Measurements from ENCODE around the gene TTC39B. TPM values are rescaled to one million over a fixed set of nuclear protein-coding genes. Genes with fewer than 3 reads are reported as not detected.

The TTC39B gene
- total RNA-seq, 1 experiment from 2014 or later: 7.4 TPM

DNA sequence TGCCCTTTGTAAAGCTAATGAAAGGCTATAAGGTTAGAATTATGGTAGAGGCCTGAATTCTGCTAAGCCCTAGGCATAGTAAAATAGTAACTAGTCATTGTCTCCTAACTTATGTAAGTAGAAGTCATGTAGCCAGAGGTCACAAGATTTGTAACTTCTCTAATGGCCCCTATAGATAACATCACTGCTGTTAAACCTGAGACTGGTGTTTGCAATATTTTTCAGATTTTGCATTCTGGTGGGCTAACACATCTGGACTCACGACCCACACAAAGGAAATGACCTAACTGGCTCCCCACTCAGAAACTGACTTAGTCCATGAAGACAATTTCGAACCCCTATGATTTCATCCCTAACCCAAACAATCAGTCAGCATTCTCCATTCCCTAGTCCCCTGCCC, 37.2 kb upstream of the TTC39B start:
- no peaks in the 10 kb centered on the region for H3K79me2 ChIP-seq (ENCODE audit: insufficient read depth, low read length)
- TF ChIP-seq RAD21 (IDR thresholded peaks at IDR 0.05; ENCODE audit: low read depth): no peak
- no peak for TF ChIP-seq TCF7L2 (IDR thresholded peaks at IDR 0.05; ENCODE audit: borderline replicate concordance, extremely low read depth, insufficient read depth, insufficient read length)
- no peak for TF ChIP-seq FOSL1 (IDR thresholded peaks at IDR 0.05; ENCODE audit: low read depth)
- no peak overlapping the region for H3K4me2 ChIP-seq (ENCODE audit: low read length)
- POLR2A ChIA-PET: no interaction called here
- DNase-seq (ENCODE audit: low read depth, low spot score) (no peak), ATAC-seq (no peak)
- no peak overlapping the region for H3K9ac ChIP-seq (ENCODE audit: low read length)
- H3K27me3 ChIP-seq (ENCODE audit: insufficient read depth, low read length): no peaks in the 10 kb centered on the region
- no peaks in the 10 kb centered on the region for H3K9me3 ChIP-seq (ENCODE audit: control insufficient read depth in 1 of 2, insufficient read depth in 1 of 2, low read depth in 1 of 2, low read length in 2 of 2)
- H4K20me1 ChIP-seq (ENCODE audit: insufficient read depth): no peaks in the 10 kb centered on the region
- H3K9me2 ChIP-seq (ENCODE audit: insufficient read depth): no peaks in the 10 kb centered on the region
- no peaks in the 10 kb centered on the region for H3K4me1 ChIP-seq (ENCODE audit: control insufficient read depth in 1 of 2, insufficient read depth in 2 of 2, low read length in 2 of 2)
- RAD21 ChIA-PET (ENCODE audit: low non-redundant PET in 1 of 2, low total read pairs in 2 of 2, uncharacterized antibody in 2 of 2, unreplicated experiment in 2 of 2): no interaction called here
- H3K36me3 ChIP-seq (ENCODE audit: control insufficient read depth in 1 of 2, insufficient read depth in 2 of 2, low read length in 2 of 2): no peaks in the 10 kb centered on the region
- H3K27ac ChIP-seq (ENCODE audit: low read depth, low read length): no peak overlapping the region
- CTCF ChIA-PET: no interaction called here
- H2AFZ ChIP-seq (ENCODE audit: low read depth, low read length, poor library complexity, severe bottlenecking): no peak overlapping the region
- intact Hi-C loops (cut with micrococcal nuclease): no loop called here
- H3K4me3 ChIP-seq (replicated peaks in 1 of 2; ENCODE audit: low read depth in 1 of 2, low read length in 2 of 2): no peak overlapping the region
- no TSS peak for BruUV-seq (replicated peaks)

GRCh38 chr9:15333376-15333881, 26.4 kb upstream of the TTC39B start:
- CTCF ChIA-PET: no interaction called here

More at GRCh38 chr9:15333376-15333881, 26.4 kb upstream of the TTC39B start:
- no peaks in the 10 kb centered on the region for H3K36me3 ChIP-seq (ENCODE audit: control insufficient read depth in 1 of 2, insufficient read depth in 2 of 2, low read length in 2 of 2)
- H3K9ac ChIP-seq (ENCODE audit: low read length): no peak overlapping the region
- H3K9me3 ChIP-seq (ENCODE audit: control insufficient read depth in 1 of 2, insufficient read depth in 1 of 2, low read depth in 1 of 2, low read length in 2 of 2): no peaks in the 10 kb centered on the region
- no peak for DNase-seq (ENCODE audit: low read depth, low spot score)
- no peak for TF ChIP-seq POLR2AphosphoS5 (IDR thresholded peaks at IDR 0.05; ENCODE audit: low read depth, low read length)
- no peak for TF ChIP-seq ATF3 (IDR thresholded peaks at IDR 0.05)
- TF ChIP-seq, protein P1, sequence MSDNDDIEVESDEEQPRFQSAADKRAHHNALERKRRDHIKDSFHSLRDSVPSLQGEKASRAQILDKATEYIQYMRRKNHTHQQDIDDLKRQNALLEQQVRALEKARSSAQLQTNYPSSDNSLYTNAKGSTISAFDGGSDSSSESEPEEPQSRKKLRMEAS (IDR thresholded peaks at IDR 0.05): no peak
- no peak for TF ChIP-seq SP1 (IDR thresholded peaks at IDR 0.05; ENCODE audit: low read depth)
- TF ChIP-seq CBX3 (IDR thresholded peaks at IDR 0.05; ENCODE audit: low read depth): no peak
- no peak for TF ChIP-seq EZH2phosphoT487 (IDR thresholded peaks at IDR 0.05; ENCODE audit: borderline replicate concordance)
- no peak for ATAC-seq
- no peak overlapping the region for H3K4me3 ChIP-seq (replicated peaks in 1 of 2; ENCODE audit: low read depth in 1 of 2, low read length in 2 of 2)
- H3K79me2 ChIP-seq (ENCODE audit: insufficient read depth, low read length): no peaks in the 10 kb centered on the region
- ChIA-PET POLR2A (no interaction called here), RAD21 (ENCODE audit: low non-redundant PET in 1 of 2, low total read pairs in 2 of 2, uncharacterized antibody in 2 of 2, unreplicated experiment in 2 of 2) (no interaction called here)
- no peaks in the 10 kb centered on the region for H4K20me1 ChIP-seq (ENCODE audit: insufficient read depth)
- H3K27ac ChIP-seq (ENCODE audit: low read depth, low read length): no peak overlapping the region
- BruUV-seq (replicated peaks): no TSS peak
- H3K9me2 ChIP-seq (ENCODE audit: insufficient read depth): no peaks in the 10 kb centered on the region
- H3K4me1 ChIP-seq (ENCODE audit: control insufficient read depth in 1 of 2, insufficient read depth in 2 of 2, low read length in 2 of 2): no peaks in the 10 kb centered on the region
- intact Hi-C loops (cut with micrococcal nuclease): no loop called here
- no peak overlapping the region for H3K4me2 ChIP-seq (ENCODE audit: low read length)
- H3K27me3 ChIP-seq (ENCODE audit: insufficient read depth, low read length): peaks cover 11% of the 10 kb centered on the region
- H2AFZ ChIP-seq (ENCODE audit: low read depth, low read length, poor library complexity, severe bottlenecking): no peak overlapping the region
